A549 (cell line): ENCODE measurements around the gene UBE3B. TPM values are rescaled to one million over a fixed set of nuclear protein-coding genes. Genes with fewer than 3 reads are reported as not detected.

Source experiments
- ATAC-seq, 2 experiments: fragments of 200-7000 bp in 1 of 2; fragments of >200 bp in 1 of 2; cut with Nextera tagmentation in 1 of 2; cut with Tn5 transposase in 1 of 2; 3 replicates each; pipeline versions ENCODE4 v1.8.0 to v1.9.1; 2018 to 2020; ENCODE audit warnings: mild to moderate bottlenecking in 1 of 2, moderate library complexity in 1 of 2
- CTCF ChIA-PET: fragments of 300-600 bp; sonication (Branson Sonifier 250); formaldehyde crosslinking; extraction: SDS; loops from one replicate; lab custom pipeline; 2021; ENCODE audit warnings: antibody characterized with exemption, inconsistent platforms; lab: Yijun Ruan, JAX
- POLR2A ChIA-PET: fragments of 350-600 bp; formaldehyde crosslinking; extraction: SDS; loops from one replicate; lab custom pipeline; 2021; ENCODE audit warnings: antibody characterized with exemption, inconsistent platforms; lab: Yijun Ruan, JAX
- DNase-seq, 2 experiments: peaks; one replicate each; pipeline versions ENCODE4 v3.0.0 to v3.0.0-alpha.2; 2011 to 2016; ENCODE audit warnings: low read depth in 1 of 2, low spot score in 1 of 2
- FAIRE-seq: peaks from 2 replicates; lab custom pipeline; 2011; peaks lifted over from hg19 to GRCh38; lab: Jason Lieb, UNC
- H3K27ac ChIP-seq, 2 experiments: fragments of >200 bp; sonication (Bioruptor Twin); formaldehyde crosslinking; 3 replicates each; pipeline ENCODE4 v1.5.1; 2016 to 2017
- H3K4me1 ChIP-seq: fragments of >200 bp; sonication (Bioruptor Twin); formaldehyde crosslinking; 3 replicates; pipeline ENCODE4 v1.6.1; 2016
- H3K4me2 ChIP-seq: fragments of >200 bp; sonication (Bioruptor Twin); formaldehyde crosslinking; 3 replicates; pipeline ENCODE4 v1.6.1; 2016
- H3K4me3 ChIP-seq: fragments of >200 bp; sonication (Bioruptor Twin); formaldehyde crosslinking; 3 replicates; pipeline ENCODE4 v1.5.1; 2016
- H3K9me3 ChIP-seq: fragments of >200 bp; sonication (Bioruptor Twin); formaldehyde crosslinking; 3 replicates; pipeline ENCODE4 v1.6.1; 2016
- ATOH8 ChIP-seq: fragments of 250-450 bp; sonication (Bioruptor Pico); IDR thresholded peaks from 2 replicates; pipeline ENCODE4 v1.5.0; 2020; ENCODE audit warnings: low read depth, mild to moderate bottlenecking, moderate library complexity
- CTCF ChIP-seq: fragments of >200 bp; sonication (Bioruptor Twin); formaldehyde crosslinking; IDR thresholded peaks from 3 replicates; pipeline ENCODE4 v1.5.1; 2016
- EHMT2 ChIP-seq: fragments of 200-600 bp; sonication (generic); IDR thresholded peaks from 2 replicates; pipeline ENCODE4 v1.6.1; 2016; ENCODE audit warnings: antibody characterized with exemption, low read depth, mild to moderate bottlenecking, moderate library complexity
- ELK1 ChIP-seq: fragments of 150-350 bp; IDR thresholded peaks from 2 replicates; pipeline ENCODE4 v1.6.1; 2014; ENCODE audit warnings: low read depth, mild to moderate bottlenecking, low read length
- FOXS1 ChIP-seq: fragments of 250-450 bp; sonication (Bioruptor Pico); IDR thresholded peaks from 2 replicates; pipeline ENCODE4 v1.5.0; 2020; ENCODE audit warnings: mild to moderate bottlenecking, moderate library complexity
- HES2 ChIP-seq: fragments of >200 bp; sonication (Bioruptor Twin); formaldehyde crosslinking; IDR thresholded peaks from 2 replicates; pipeline ENCODE4 v1.6.1; 2016
- KDM5A ChIP-seq: fragments of 200-600 bp; sonication (generic); IDR thresholded peaks from 2 replicates; pipeline ENCODE4 v1.6.1; 2016; ENCODE audit warnings: antibody characterized with exemption, mild to moderate bottlenecking
- MAX ChIP-seq: IDR thresholded peaks from 2 replicates; pipeline ENCODE4 v1.6.1; 2012
- MAZ ChIP-seq: fragments of 150-350 bp; IDR thresholded peaks from 2 replicates; pipeline ENCODE4 v1.6.1; 2014; ENCODE audit warnings: antibody characterized with exemption, low read depth, low read length, borderline replicate concordance
- NR3C1 ChIP-seq: fragments of >200 bp; sonication (Bioruptor Twin); formaldehyde crosslinking; IDR thresholded peaks from 3 replicates; pipeline ENCODE4 v1.6.1; 2017
- RARB ChIP-seq: fragments of 250-450 bp; sonication (Bioruptor Pico); IDR thresholded peaks from 2 replicates; pipeline ENCODE4 v1.8.0; 2021; ENCODE audit warnings: mild to moderate bottlenecking, moderate library complexity
- TFCP2L1 ChIP-seq: fragments of 250-450 bp; sonication (Bioruptor Pico); IDR thresholded peaks from 2 replicates; pipeline ENCODE4 v1.5.0; 2021; ENCODE audit warnings: mild to moderate bottlenecking
- TP53 ChIP-seq: fragments of 250-450 bp; sonication (Bioruptor Pico); IDR thresholded peaks from 2 replicates; pipeline ENCODE4 v1.5.0; 2021; ENCODE audit warnings: mild to moderate bottlenecking, moderate library complexity
- ZNF302 ChIP-seq: fragments of 250-450 bp; sonication (Bioruptor Pico); IDR thresholded peaks from 2 replicates; pipeline ENCODE4 v1.9.0; 2021; ENCODE audit warnings: inconsistent platforms, mild to moderate bottlenecking, moderate library complexity
- ZSCAN20 ChIP-seq: fragments of 250-450 bp; sonication (Bioruptor Pico); IDR thresholded peaks from 2 replicates; pipeline ENCODE4 v1.8.0; 2022; ENCODE audit warnings: mild to moderate bottlenecking, moderate library complexity
- WGBS: methylation state at CpG from one replicate; pipeline ENCODE4 v1.1.6; 2017; ENCODE audit errors: missing lambda C conversion rate; 5-methylcytosine and 5-hydroxymethylcytosine counted together
- polyA plus RNA-seq, 4 experiments: library from polyadenylated mRNA; depleted of rRNA in 3 of 4; stranded (reverse); fragments of >200 nt; fragmentation: RNase III in 1 of 4; extraction: RNeasy Plus Mini Kit Qiagen cat#74134 plus additional on column Dnase treatment in 1 of 4; gene quantifications; 2 replicates in 3 of 4; 3 replicates in 1 of 4; pipeline ENCODE4 v1.2.3, GENCODE V29; 2011 to 2017

The UBE3B gene
- polyA plus RNA-seq, 2 of the 4 experiments (the other 2 are of a cell fraction): 14.0 to 38.0 TPM

GRCh38 chr12:109460538-109460937 is 16.9 kb upstream of the UBE3B start:
- TF ChIP-seq FOXS1 (CRISPR knock-in tag): no peak
- no peak for TF ChIP-seq HES2
- no peak for TF ChIP-seq ELK1
- TF ChIP-seq MAX: no peak
- no peak for TF ChIP-seq ZSCAN20 (CRISPR knock-in tag)
- no peak for TF ChIP-seq ZNF302
- no peak for TF ChIP-seq RARB (CRISPR knock-in tag)
- TF ChIP-seq NR3C1: no peak
- no peak for TF ChIP-seq ATOH8 (CRISPR knock-in tag)
- no peak for TF ChIP-seq TFCP2L1 (CRISPR knock-in tag)
- no peak for TF ChIP-seq TP53 (CRISPR knock-in tag)
- TF ChIP-seq CTCF: no peak
- no peak for TF ChIP-seq EHMT2
- TF ChIP-seq KDM5A: no peak
- no peak for TF ChIP-seq MAZ
- TF ChIP-seq, all 56 proteins: peak for 0
- POLR2A ChIA-PET: interaction anchor here (1.6 kb wide), 1 partner anchor 17 kb away, joined by 4 read pairs; the partner anchor contains the start of genes KCTD10 and UBE3B
- no peak overlapping the region for H3K4me3 ChIP-seq
- peak overlapping the region; percentile 33 to 87; a peak in 4 of 6 replicates for H3K27ac ChIP-seq
- ATAC-seq (no peak), FAIRE-seq (no peak), DNase-seq (no peak)
- peaks cover 39% of the 10 kb centered on the region for H3K4me1 ChIP-seq
- 97% methylated on average over 13 of the region's 13 CpGs for WGBS
- CTCF ChIA-PET: interaction anchor here (3.2 to 3.6 kb wide), 2 partner anchors 10 to 33 kb away, joined by 10 to 12 read pairs; no protein-coding TSS in a partner anchor
- H3K9me3 ChIP-seq: no peaks in the 10 kb centered on the region
- H3K4me2 ChIP-seq: no peak overlapping the region; the same call in 2 of the 3 replicates

- Histone ChIP-seq H3K27ac (peak overlapping the region; percentile 33 to 87; a peak in 5 of 6 replicates), H3K4me1 (peaks cover 39% of the 10 kb centered on the region), H3K9me3 (no peaks in the 10 kb centered on the region), H3K4me3 (no peak overlapping the region), H3K4me2 (peak overlapping the region; percentile 60)
- ChIA-PET CTCF (interaction anchor here (1.2 to 3.6 kb wide), 3 partner anchors 9 to 68 kb away, joined by 3 to 12 read pairs (median 10); no protein-coding TSS in a partner anchor), POLR2A (interaction anchor here (1.6 kb wide), 1 partner anchor 16 kb away, joined by 4 read pairs; the partner anchor contains the start of genes KCTD10 and UBE3B)
- ATAC-seq: peak in 1 of 2 experiments; percentile 36; a peak in 3 of 6 replicates
- 65% methylated on average over 8 of the region's 8 CpGs for WGBS
- DNase-seq: peak in 1 of 2 experiments; percentile 45
- no peak for FAIRE-seq
- no peak for TF ChIP-seq ZNF302
- TF ChIP-seq, all 56 proteins: peak for 0
Observed at GRCh38 chr12:109461049-109461845, 16.2 kb upstream of the UBE3B start.
